ENCODE data around the gene GUK1. TPM values are rescaled to one million over a fixed set of nuclear protein-coding genes. Genes with fewer than 3 reads are reported as not detected.

Gene GUK1
- total and polyA plus RNA-seq, 2 experiments from 2014 or later, result 87.5 to 121 TPM

GRCh38 chr1:228157729-228158126, 17.6 kb downstream of the GUK1 start:
- no peaks in the 10 kb centered on the region for H3K36me3 ChIP-seq (ENCODE audit: insufficient read depth)
- no peak overlapping the region for H2AFZ ChIP-seq
- peaks cover 28% of the 10 kb centered on the region for H3K27me3 ChIP-seq (ENCODE audit: insufficient read depth)
- H3K36me3 Mint-ChIP-seq (ENCODE audit: low read depth), result no peaks in the 10 kb centered on the region
- H3K27ac Mint-ChIP-seq, result no peak overlapping the region
- DNase-seq (ENCODE audit: low spot score) (no peak), ATAC-seq (no peak)
- H3F3A ChIP-seq (replicated peaks; ENCODE audit: low read depth), result no peaks in the 10 kb centered on the region
- no peak overlapping the region for H3K4me3 Mint-ChIP-seq
- no peak for TF ChIP-seq NANOG (IDR thresholded peaks at IDR 0.05; ENCODE audit: borderline replicate concordance)
- no peak for TF ChIP-seq STAT1 (IDR thresholded peaks at IDR 0.05; ENCODE audit: unreplicated experiment)
- TF ChIP-seq EZH2phosphoT487 (IDR thresholded peaks at IDR 0.05; ENCODE audit: unreplicated experiment), result no peak
- no peak for TF ChIP-seq JUNB (IDR thresholded peaks at IDR 0.05; ENCODE audit: unreplicated experiment)
- no peak for TF ChIP-seq ETS1 (IDR thresholded peaks at IDR 0.05)
- TF ChIP-seq CREB1 (CRISPR knock-in tag; IDR thresholded peaks at IDR 0.05; ENCODE audit: low read depth), result no peak
- no peak for TF ChIP-seq EZH2 (IDR thresholded peaks at IDR 0.05; ENCODE audit: low read depth, unreplicated experiment)
- TF ChIP-seq ZNF331 (CRISPR knock-in tag; IDR thresholded peaks at IDR 0.05; ENCODE audit: low read depth), result no peak
- no peak for TF ChIP-seq ZNF114 (CRISPR knock-in tag; IDR thresholded peaks at IDR 0.05)
- no peak for TF ChIP-seq CTCF (conservative IDR thresholded peaks at IDR 0.05; ENCODE audit: low read depth in 2 of 2)
- TF ChIP-seq REST (IDR thresholded peaks at IDR 0.05; ENCODE audit: unreplicated experiment), result no peak
- no peaks in the 10 kb centered on the region for H3K9me3 Mint-ChIP-seq
- H4K20me1 ChIP-seq (replicated peaks; ENCODE audit: insufficient read depth), result no peaks in the 10 kb centered on the region
- H3K79me2 ChIP-seq (replicated peaks; ENCODE audit: insufficient read depth), result no peaks in the 10 kb centered on the region
- H3K4me1 ChIP-seq (ENCODE audit: insufficient read depth), result peaks cover 6% of the 10 kb centered on the region; the same call in 1 of the 2 replicates
- H3K9me2 ChIP-seq (ENCODE audit: insufficient read depth), result no peaks in the 10 kb centered on the region
- H3K27me3 Mint-ChIP-seq (ENCODE audit: insufficient read depth, low read depth, poor library complexity), result peaks cover 27% of the 10 kb centered on the region
- no peak overlapping the region for H3K4me2 ChIP-seq
- H3K4me3 ChIP-seq, result no peak overlapping the region
- H3K27ac ChIP-seq (ENCODE audit: low read depth), result no peak overlapping the region
- peaks cover 2% of the 10 kb centered on the region; the same call in 1 of the 3 replicates for H3K4me1 Mint-ChIP-seq

All from GM23338 (cell line).